ENCODE results near the gene MACO1. TPM values are rescaled to one million over a fixed set of nuclear protein-coding genes. Genes with fewer than 3 reads are reported as not detected.

Gene MACO1
- total RNA-seq, 1 experiment from 2014 or later, result 22.9 TPM

- POLR2A ChIA-PET (ENCODE audit: low non-redundant PET), result no interaction called here
These were observed 84.3 kb downstream of the MACO1 start for GRCh38 chr1:25515033-25515432.

GRCh38 chr1:25516686-25517085 is 86.0 kb downstream of the MACO1 start:
- ChIA-PET POLR2A (ENCODE audit: low non-redundant PET) (no interaction called here), CTCF (no interaction called here)
- H3K4me1 ChIP-seq (ENCODE audit: insufficient read depth, low read length, poor library complexity, severe bottlenecking), result no peaks in the 10 kb centered on the region
- TF ChIP-seq EZH2 (IDR thresholded peaks at IDR 0.05; ENCODE audit: borderline replicate concordance, low read depth, low read length, poor library complexity, severe bottlenecking), result no peak
- TF ChIP-seq CTCF (conservative IDR thresholded peaks at IDR 0.05; ENCODE audit: low read depth, low read length), result no peak
- no TSS peak for BruUV-seq (replicated peaks)
- no peaks in the 10 kb centered on the region for H3K9me3 ChIP-seq (ENCODE audit: low read depth, low read length, poor library complexity, severe bottlenecking)
- no peak overlapping the region for H3K4me3 ChIP-seq (ENCODE audit: low read depth, low read length, poor library complexity, severe bottlenecking)
- H3K27ac ChIP-seq (ENCODE audit: low read depth, low read length, poor library complexity, severe bottlenecking), result no peak overlapping the region
- H3K36me3 ChIP-seq (ENCODE audit: insufficient read depth, low read length, poor library complexity, severe bottlenecking), result no peaks in the 10 kb centered on the region
- DNase-seq (ENCODE audit: low spot score), result no peak
- intact Hi-C loops (cut with micrococcal nuclease; ENCODE audit: unreplicated experiment), result no loop called here
- H3K27me3 ChIP-seq (replicated peaks; ENCODE audit: insufficient read depth, low read depth, low read length, poor library complexity), result no peaks in the 10 kb centered on the region

More at GRCh38 chr1:25515033-25515432, 84.3 kb downstream of the MACO1 start:
- H3K4me1 ChIP-seq (ENCODE audit: insufficient read depth, low read length, poor library complexity, severe bottlenecking), result no peaks in the 10 kb centered on the region
- no peaks in the 10 kb centered on the region for H3K36me3 ChIP-seq (ENCODE audit: insufficient read depth, low read length, poor library complexity, severe bottlenecking)
- intact Hi-C loops (cut with micrococcal nuclease; ENCODE audit: unreplicated experiment), result no loop called here
- no peaks in the 10 kb centered on the region for H3K27me3 ChIP-seq (replicated peaks; ENCODE audit: insufficient read depth, low read depth, low read length, poor library complexity)
- CTCF ChIA-PET, result no interaction called here
- H3K27ac ChIP-seq (ENCODE audit: low read depth, low read length, poor library complexity, severe bottlenecking), result no peak overlapping the region
- no peak for DNase-seq (ENCODE audit: low spot score)
- no peak overlapping the region for H3K4me3 ChIP-seq (ENCODE audit: low read depth, low read length, poor library complexity, severe bottlenecking)
- H3K9me3 ChIP-seq (ENCODE audit: low read depth, low read length, poor library complexity, severe bottlenecking), result no peaks in the 10 kb centered on the region
- BruUV-seq (replicated peaks), result no TSS peak
- TF ChIP-seq CTCF (conservative IDR thresholded peaks at IDR 0.05; ENCODE audit: low read depth, low read length) (no peak), EZH2 (IDR thresholded peaks at IDR 0.05; ENCODE audit: borderline replicate concordance, low read depth, low read length, poor library complexity, severe bottlenecking) (no peak)

- no peak overlapping the region for H3K4me3 ChIP-seq (ENCODE audit: low read depth, low read length, poor library complexity, severe bottlenecking)
- H3K4me1 ChIP-seq (ENCODE audit: insufficient read depth, low read length, poor library complexity, severe bottlenecking), result peaks cover 8% of the 10 kb centered on the region
- no peak for DNase-seq (ENCODE audit: low spot score)
- intact Hi-C loops (cut with micrococcal nuclease; ENCODE audit: unreplicated experiment), result no loop called here
- H3K27me3 ChIP-seq (replicated peaks; ENCODE audit: insufficient read depth, low read depth, low read length, poor library complexity), result no peaks in the 10 kb centered on the region
- H3K36me3 ChIP-seq (ENCODE audit: insufficient read depth, low read length, poor library complexity, severe bottlenecking), result no peaks in the 10 kb centered on the region
- ChIA-PET CTCF (interaction anchor here (0.6 kb wide), 1 partner anchor 86 kb away, joined by 3 read pairs; no protein-coding TSS in a partner anchor), POLR2A (ENCODE audit: low non-redundant PET) (no interaction called here)
- TF ChIP-seq EZH2 (IDR thresholded peaks at IDR 0.05; ENCODE audit: borderline replicate concordance, low read depth, low read length, poor library complexity, severe bottlenecking) (no peak), CTCF (conservative IDR thresholded peaks at IDR 0.05; ENCODE audit: low read depth, low read length) (no peak)
- H3K27ac ChIP-seq (ENCODE audit: low read depth, low read length, poor library complexity, severe bottlenecking), result no peak overlapping the region
- no TSS peak for BruUV-seq (replicated peaks)
- H3K9me3 ChIP-seq (ENCODE audit: low read depth, low read length, poor library complexity, severe bottlenecking), result no peaks in the 10 kb centered on the region
These were observed 87.0 kb downstream of the MACO1 start for GRCh38 chr1:25517476-25518394.
